Measurements from ENCODE around the gene CRADD. TPM values are rescaled to one million over a fixed set of nuclear protein-coding genes. Genes with fewer than 3 reads are reported as not detected.

Gene CRADD
- total RNA-seq, 2 donors from 2014 or later: 11.9 to 12.2 TPM

Other genes starting within 250 kb of the CRADD start
- 100 to 1,000 TPM; 184 to 213 TPM for gene UBE2N, start 235.4 kb upstream of the CRADD start, total RNA-seq
- 10 to 100 TPM; 42.8 to 53.2 TPM for gene MRPL42, start 209.9 kb upstream of the CRADD start, total RNA-seq
- gene SOCS2, start 104.7 kb upstream of the CRADD start, total RNA-seq: 10 to 100 TPM; 14.1 to 19.2 TPM